Activated T-helper 17 cell treated with anti-CD3 and anti-CD28 coated beads, Interleukin-2, amount 50 U/mL, for 72 hours (primary cell): Measurements from ENCODE around the gene TMEM119. TPM values are rescaled to one million over a fixed set of nuclear protein-coding genes. Genes with fewer than 3 reads are reported as not detected.

Experiments used
- ATAC-seq: fragments of 150-1000 bp; cut with Tn5 transposase; replicated peaks from 2 replicates; pipeline ENCODE4 v1.10.0; 2021; ENCODE audit warnings: mild to moderate bottlenecking, moderate library complexity
- H3K27ac Mint-ChIP-seq: one replicate; pipeline ENCODE4 v1.8.0; 2022; ENCODE audit warnings: mixed read lengths
- H3K27me3 Mint-ChIP-seq: one replicate; pipeline ENCODE4 v1.8.0; 2022; ENCODE audit warnings: mixed read lengths
- H3K36me3 Mint-ChIP-seq: one replicate; pipeline ENCODE4 v1.8.0; 2022; ENCODE audit warnings: low read depth, mild to moderate bottlenecking, mixed read lengths
- H3K4me1 Mint-ChIP-seq: one replicate; pipeline ENCODE4 v1.8.0; 2022; ENCODE audit warnings: mixed read lengths
- H3K4me3 Mint-ChIP-seq: one replicate; pipeline ENCODE4 v1.8.0; 2022; ENCODE audit warnings: mild to moderate bottlenecking, mixed read lengths
- H3K9me3 Mint-ChIP-seq: one replicate; pipeline ENCODE4 v1.8.0; 2022; ENCODE audit warnings: mixed read lengths
- total RNA-seq, 2 donors: library from RNA; stranded (reverse); gene quantifications; one replicate each; pipeline ENCODE4 v1.2.3, GENCODE V29; 2022

Gene TMEM119
- total RNA-seq, 2 donors from 2014 or later = 0.24 to 0.71 TPM

DNA sequence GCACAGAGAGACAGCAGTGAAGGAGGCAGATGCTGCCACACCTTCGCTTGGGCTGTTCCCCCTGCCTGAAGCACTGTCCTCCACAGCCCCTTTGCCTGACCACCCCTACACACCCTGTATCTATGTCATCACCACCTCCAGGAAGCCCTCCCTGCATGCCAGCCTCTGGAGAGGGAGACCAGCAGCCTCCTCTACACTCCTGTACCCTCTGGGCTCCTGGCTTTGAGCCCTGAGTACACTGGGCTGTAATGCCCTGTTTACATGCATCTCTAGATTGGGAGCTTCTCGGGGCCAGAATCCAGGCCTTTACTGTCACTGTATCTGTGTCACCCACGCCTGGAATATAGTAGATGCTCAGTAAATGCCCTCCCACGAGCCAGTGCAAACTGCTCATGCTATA lies 5.9 kb upstream of the TMEM119 start:
- no peaks in the 10 kb centered on the region for H3K9me3 Mint-ChIP-seq
- H3K4me1 Mint-ChIP-seq = no peaks in the 10 kb centered on the region
- ATAC-seq = no peak
- H3K36me3 Mint-ChIP-seq = no peaks in the 10 kb centered on the region
- H3K27ac Mint-ChIP-seq = no peak overlapping the region
- H3K27me3 Mint-ChIP-seq = no peaks in the 10 kb centered on the region
- no peak overlapping the region for H3K4me3 Mint-ChIP-seq

- H3K27me3 Mint-ChIP-seq = no peaks in the 10 kb centered on the region
- no peak overlapping the region for H3K4me3 Mint-ChIP-seq
- no peaks in the 10 kb centered on the region for H3K9me3 Mint-ChIP-seq
- H3K4me1 Mint-ChIP-seq = no peaks in the 10 kb centered on the region
- no peak overlapping the region for H3K27ac Mint-ChIP-seq
- ATAC-seq = no peak
- H3K36me3 Mint-ChIP-seq = no peaks in the 10 kb centered on the region
Observed at GRCh38 chr12:108602976-108603704, 5.3 kb upstream of the TMEM119 start.

DNA sequence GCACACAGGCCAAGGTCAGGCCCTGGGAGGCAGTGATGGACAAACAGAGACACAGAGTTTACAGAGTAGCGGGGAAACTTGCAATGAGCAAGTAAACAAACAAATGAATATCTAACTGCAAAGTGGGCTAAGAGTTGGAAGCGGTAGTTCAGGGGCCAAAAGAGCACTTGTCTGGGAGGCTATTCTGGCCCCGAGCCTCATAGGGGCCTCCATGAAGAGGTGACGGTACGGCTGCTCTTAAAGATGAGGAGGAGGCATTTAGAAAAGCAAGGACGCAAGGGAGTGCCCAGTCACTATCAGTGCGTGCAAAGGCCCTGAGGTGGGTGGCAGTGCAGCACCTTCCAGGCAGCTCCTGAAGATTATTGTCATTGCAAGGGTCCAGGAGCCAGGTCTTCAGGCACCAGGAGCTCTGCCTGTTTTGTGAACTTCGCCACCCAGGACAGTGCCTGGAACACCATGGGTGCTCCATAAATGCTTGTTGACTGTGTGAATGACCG lies 4.4 kb upstream of the TMEM119 start:
- Mint-ChIP-seq H3K36me3 (no peaks in the 10 kb centered on the region), H3K9me3 (no peaks in the 10 kb centered on the region), H3K4me1 (no peaks in the 10 kb centered on the region), H3K27ac (no peak overlapping the region), H3K4me3 (no peak overlapping the region), H3K27me3 (no peaks in the 10 kb centered on the region)
- no peak for ATAC-seq

DNA sequence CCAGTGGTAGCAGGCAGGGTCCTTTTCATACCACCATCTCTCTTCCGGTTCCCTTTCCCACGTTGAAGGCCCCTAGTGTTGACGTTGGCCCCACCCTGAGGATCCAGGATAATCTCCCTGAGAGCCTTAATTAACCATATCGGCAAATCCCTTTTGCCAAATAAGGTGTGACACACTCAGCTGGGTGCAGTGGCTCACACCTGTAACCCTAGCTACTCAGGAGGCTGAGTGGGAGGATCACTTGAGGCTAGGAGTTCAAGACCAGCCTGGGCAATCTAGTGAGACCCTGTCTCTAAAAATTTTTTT lies 2.8 kb upstream of the TMEM119 start:
- Mint-ChIP-seq H3K4me3 (no peak overlapping the region), H3K9me3 (no peaks in the 10 kb centered on the region), H3K27me3 (no peaks in the 10 kb centered on the region), H3K36me3 (no peaks in the 10 kb centered on the region), H3K27ac (no peak overlapping the region), H3K4me1 (no peaks in the 10 kb centered on the region)
- no peak for ATAC-seq

- Mint-ChIP-seq H3K36me3 (no peaks in the 10 kb centered on the region), H3K9me3 (no peaks in the 10 kb centered on the region), H3K27me3 (no peaks in the 10 kb centered on the region), H3K27ac (no peak overlapping the region), H3K4me1 (no peaks in the 10 kb centered on the region), H3K4me3 (no peak overlapping the region)
- ATAC-seq = no peak
Observed at GRCh38 chr12:108599948-108600701, 2.2 kb upstream of the TMEM119 start.

GRCh38 chr12:108599541-108599940 lies 1.7 kb upstream of the TMEM119 start:
- Mint-ChIP-seq H3K4me1 (no peaks in the 10 kb centered on the region), H3K27me3 (no peaks in the 10 kb centered on the region), H3K9me3 (no peaks in the 10 kb centered on the region), H3K27ac (no peak overlapping the region), H3K36me3 (no peaks in the 10 kb centered on the region), H3K4me3 (no peak overlapping the region)
- no peak for ATAC-seq

GRCh38 chr12:108598553-108599250 lies 818 bp upstream of the TMEM119 start:
- Mint-ChIP-seq H3K36me3 (no peaks in the 10 kb centered on the region), H3K4me3 (no peak overlapping the region), H3K27ac (peak overlapping the region; percentile 7)

DNA sequence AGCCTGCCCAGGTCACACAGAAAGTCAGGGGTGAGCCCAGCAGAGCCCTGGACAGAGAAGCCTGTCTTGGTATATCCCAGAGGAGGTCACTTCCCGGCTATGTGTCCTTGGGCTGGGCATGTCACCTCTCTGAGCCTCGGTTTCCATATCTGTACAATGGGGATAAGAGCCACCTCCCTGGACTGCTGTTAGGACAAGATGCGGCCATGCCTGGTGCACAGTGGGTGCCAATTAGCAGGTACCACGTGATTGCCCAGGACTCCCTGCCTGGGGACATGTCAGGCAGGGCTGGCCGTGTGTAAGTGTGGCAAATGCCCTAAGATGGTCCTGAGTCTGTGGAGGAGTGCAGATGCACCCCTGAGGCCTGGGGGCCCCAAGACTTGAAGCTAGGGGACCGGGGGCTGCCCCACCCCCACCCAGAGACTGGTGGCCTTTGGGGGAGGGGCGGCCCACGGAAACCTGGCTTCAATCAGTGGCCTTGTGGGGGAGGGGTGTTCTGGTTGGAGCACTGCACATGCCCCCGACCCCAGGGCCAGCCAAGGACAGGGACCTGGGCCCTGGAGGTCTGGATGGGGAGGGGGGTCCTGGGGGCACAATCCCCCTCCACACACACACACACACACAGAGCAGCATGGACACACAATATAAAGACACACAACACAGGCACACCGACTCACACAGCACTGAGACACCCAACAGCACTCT lies 878 bp downstream of the TMEM119 start:
- ATAC-seq = no peak
- Mint-ChIP-seq H3K27me3 (no peaks in the 10 kb centered on the region), H3K9me3 (no peaks in the 10 kb centered on the region)

More at GRCh38 chr12:108598553-108599250, 818 bp upstream of the TMEM119 start:
- no peaks in the 10 kb centered on the region for H3K9me3 Mint-ChIP-seq
- no peak for ATAC-seq
- no peaks in the 10 kb centered on the region for H3K27me3 Mint-ChIP-seq
- H3K4me1 Mint-ChIP-seq = no peaks in the 10 kb centered on the region

DNA sequence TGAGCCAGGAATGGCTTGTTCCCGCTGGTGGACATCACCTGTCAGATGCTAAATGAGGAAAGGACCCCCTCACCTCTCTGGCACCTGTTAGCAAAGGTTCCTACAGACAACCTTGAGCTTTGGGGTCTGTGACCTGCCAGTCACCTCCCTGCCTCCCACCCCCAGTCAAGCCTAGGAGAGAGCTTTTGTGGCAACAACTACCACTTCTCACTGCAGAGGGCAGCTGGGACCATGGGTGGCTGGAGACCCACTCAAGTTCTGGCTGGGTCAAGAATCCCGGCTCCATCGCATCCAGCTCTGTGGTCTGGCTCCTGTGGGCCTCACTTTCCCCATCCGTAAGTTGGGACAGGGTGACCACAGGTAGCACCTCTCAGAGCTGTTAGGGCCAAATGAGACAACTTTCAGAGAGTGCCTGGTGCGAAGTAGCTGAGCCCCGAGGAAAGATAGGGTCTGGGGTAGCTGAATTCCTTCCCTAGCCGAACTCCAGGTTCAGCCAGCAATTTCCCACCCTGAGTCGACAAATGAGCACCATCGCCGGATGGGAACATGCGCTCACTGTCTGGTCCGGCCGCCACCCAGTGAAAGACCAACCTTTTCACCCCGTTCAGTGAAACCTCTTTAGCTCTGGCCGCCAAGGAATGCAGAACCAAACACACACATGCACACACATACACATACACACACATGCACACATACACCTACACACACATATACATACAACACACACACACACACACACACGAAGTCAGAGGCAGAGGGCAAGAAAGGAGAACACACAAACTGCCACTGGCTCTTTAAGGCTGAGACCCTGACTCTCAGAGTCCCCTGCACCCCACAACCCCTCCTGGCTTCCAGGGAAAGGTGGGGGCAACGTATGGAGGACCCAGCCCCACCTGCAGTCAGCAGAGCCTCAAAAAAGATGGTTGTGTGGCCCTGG lies 1.9 kb downstream of the TMEM119 start:
- H3K36me3 Mint-ChIP-seq = no peaks in the 10 kb centered on the region
- no peak overlapping the region for H3K4me3 Mint-ChIP-seq
- H3K4me1 Mint-ChIP-seq = no peaks in the 10 kb centered on the region
- H3K9me3 Mint-ChIP-seq = no peaks in the 10 kb centered on the region
- no peak for ATAC-seq
- no peaks in the 10 kb centered on the region for H3K27me3 Mint-ChIP-seq
- no peak overlapping the region for H3K27ac Mint-ChIP-seq

More for the DNA sequence above, 878 bp downstream of the TMEM119 start:
- Mint-ChIP-seq H3K36me3 (no peaks in the 10 kb centered on the region), H3K4me1 (no peaks in the 10 kb centered on the region), H3K27ac (peak overlapping the region; percentile 11), H3K4me3 (no peak overlapping the region)

DNA sequence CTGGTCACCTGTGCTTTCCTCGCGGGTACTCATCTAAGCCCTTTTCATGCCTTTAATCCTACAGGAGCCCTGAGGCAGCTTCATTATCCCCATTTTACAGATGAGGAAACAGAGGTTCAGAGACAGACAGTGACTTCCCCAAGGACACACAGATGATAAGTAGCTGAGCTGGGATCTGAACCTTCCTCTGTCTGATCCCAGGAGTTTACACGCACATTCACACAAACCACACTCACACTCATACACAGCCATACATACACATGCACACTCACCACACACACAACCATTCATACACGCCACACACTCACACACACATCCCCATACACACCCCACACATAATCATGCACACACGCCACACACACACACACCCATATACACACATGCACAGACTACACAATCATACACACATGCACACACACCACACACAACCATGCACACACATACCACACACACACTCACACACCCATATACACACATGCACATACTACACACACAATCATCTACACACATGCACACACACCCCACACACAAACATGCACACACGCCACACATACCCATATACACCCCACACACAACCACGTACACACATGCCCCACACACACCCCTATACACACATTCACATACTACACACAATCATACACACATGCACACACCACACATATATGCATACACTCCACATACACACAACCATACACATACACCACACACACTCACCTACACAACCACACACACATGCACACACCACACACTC lies 2.7 kb downstream of the TMEM119 start:
- ATAC-seq = no peak
- no peaks in the 10 kb centered on the region for H3K9me3 Mint-ChIP-seq
- no peaks in the 10 kb centered on the region for H3K36me3 Mint-ChIP-seq
- no peaks in the 10 kb centered on the region for H3K4me1 Mint-ChIP-seq
- no peak overlapping the region for H3K4me3 Mint-ChIP-seq
- no peaks in the 10 kb centered on the region for H3K27me3 Mint-ChIP-seq
- H3K27ac Mint-ChIP-seq = no peak overlapping the region

DNA sequence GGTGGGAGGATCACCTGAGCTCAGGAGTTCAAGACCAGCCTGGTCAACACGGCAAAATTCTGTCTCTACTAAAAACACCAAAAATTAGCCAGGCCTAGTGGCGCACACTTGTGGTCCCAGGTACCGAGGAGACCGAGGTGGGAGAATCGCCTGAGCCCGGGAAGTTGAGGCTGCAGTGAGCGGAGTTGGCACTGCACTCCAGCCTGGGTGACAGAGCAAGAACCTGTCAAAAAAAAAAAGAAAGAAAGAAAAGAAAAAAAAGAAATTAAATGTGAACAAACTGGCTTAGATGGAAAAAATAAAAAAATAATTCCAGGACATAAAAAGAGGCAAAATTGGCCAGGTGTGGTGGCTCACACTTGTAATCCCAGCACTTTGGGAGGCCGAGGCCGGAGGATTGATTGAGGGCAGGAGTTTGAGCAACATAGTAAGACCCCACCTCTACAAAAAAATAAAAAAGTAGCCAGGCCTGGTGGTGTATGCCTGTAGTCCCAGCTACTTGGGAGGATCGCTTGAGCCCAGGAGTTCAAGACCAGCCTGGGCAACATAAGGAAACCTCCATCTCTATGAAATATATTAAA lies 3.5 kb downstream of the TMEM119 start:
- H3K4me3 Mint-ChIP-seq = no peak overlapping the region
- ATAC-seq = no peak
- H3K36me3 Mint-ChIP-seq = no peaks in the 10 kb centered on the region
- no peaks in the 10 kb centered on the region for H3K9me3 Mint-ChIP-seq
- H3K4me1 Mint-ChIP-seq = no peaks in the 10 kb centered on the region
- H3K27me3 Mint-ChIP-seq = no peaks in the 10 kb centered on the region
- H3K27ac Mint-ChIP-seq = no peak overlapping the region

- no peak for ATAC-seq
- Mint-ChIP-seq H3K27me3 (no peaks in the 10 kb centered on the region), H3K9me3 (no peaks in the 10 kb centered on the region), H3K4me1 (no peaks in the 10 kb centered on the region), H3K27ac (no peak overlapping the region), H3K4me3 (no peak overlapping the region), H3K36me3 (no peaks in the 10 kb centered on the region)
Observed at GRCh38 chr12:108592033-108592909, 5.6 kb downstream of the TMEM119 start.
